Measurements from ENCODE around the gene EPN2. TPM values are rescaled to one million over a fixed set of nuclear protein-coding genes. Genes with fewer than 3 reads are reported as not detected.

EPN2 gene
- total RNA-seq, 1 experiment from 2014 or later, result 57.8 TPM

DNA sequence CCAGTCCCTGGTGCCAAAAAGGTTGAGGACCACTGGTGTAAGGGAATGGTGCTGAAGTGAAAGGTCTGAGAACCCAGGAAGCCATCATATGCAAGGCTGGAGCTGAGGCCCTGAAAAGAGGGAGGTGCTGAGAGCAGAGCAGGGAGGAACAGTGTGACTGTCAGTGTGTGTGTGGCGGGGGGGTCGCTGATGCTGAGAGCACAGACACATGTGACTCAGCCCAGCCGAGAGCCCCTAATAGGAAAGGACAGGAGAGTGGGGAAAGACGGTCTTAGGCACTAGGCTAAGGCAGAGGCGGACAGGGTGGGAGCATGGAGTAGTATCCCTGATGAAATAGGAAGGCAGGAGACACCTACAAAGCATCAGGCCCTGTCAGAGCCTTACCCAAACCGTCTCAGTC lies 124.2 kb downstream of the EPN2 start:
- H3K4me3 Mint-ChIP-seq, result peak overlapping the region; percentile 50 to 73
- WGBS (ENCODE audit: extremely low coverage, insufficient read length, low lambda C conversion rate), result no CpG with 5 or more reads among the region's 6 CpGs
- H3K27me3 Mint-ChIP-seq (ENCODE audit: low read depth), result peaks cover 5% of the 10 kb centered on the region; the same call in 1 of the 2 replicates
- Histone ChIP-seq H2BK20ac (ENCODE audit: low read depth, low read length, poor library complexity, severe bottlenecking) (no peak overlapping the region), H3K4me2 (ENCODE audit: insufficient read depth, insufficient read length, low read length) (peak overlapping the region; percentile 58), H4K91ac (ENCODE audit: insufficient read length, low read depth, low read length) (no peak overlapping the region), H4K5ac (ENCODE audit: insufficient read length, low read depth, low read length) (no peak overlapping the region), H3K9me3 (ENCODE audit: control insufficient read depth, low read depth, low read length) (no peaks in the 10 kb centered on the region), H2BK15ac (ENCODE audit: low read depth, low read length) (no peak overlapping the region), H2BK120ac (ENCODE audit: low read depth, low read length, poor library complexity, severe bottlenecking) (no peak overlapping the region), H3K14ac (ENCODE audit: insufficient read depth, low read length) (no peak overlapping the region), H4K8ac (replicated peaks; ENCODE audit: insufficient read length, low read depth, low read length) (no peak overlapping the region), H4K20me1 (ENCODE audit: control insufficient read depth, insufficient read depth, insufficient read length) (no peaks in the 10 kb centered on the region), H3K18ac (ENCODE audit: insufficient read length, low read depth, low read length) (no peak overlapping the region), H3K27ac (ENCODE audit: insufficient read length, low read depth, low read length) (no peak overlapping the region), H2BK12ac (ENCODE audit: insufficient read length, low read depth, low read length) (no peak overlapping the region), H2AFZ (ENCODE audit: low read length) (no peak overlapping the region), H3K9ac (ENCODE audit: extremely low read depth, insufficient read length, low read length) (no peak overlapping the region), H3K4ac (ENCODE audit: low read depth, low read length) (no peak overlapping the region), H3K23me2 (ENCODE audit: insufficient read length, low read depth, low read length, poor library complexity, severe bottlenecking) (no peaks in the 10 kb centered on the region), H3T11ph (ENCODE audit: low read length) (no peak overlapping the region), H2BK5ac (ENCODE audit: insufficient read length, low read length) (no peak overlapping the region), H3K79me1 (ENCODE audit: insufficient read depth, low read depth, low read length, poor library complexity, severe bottlenecking) (no peaks in the 10 kb centered on the region), H3K27me3 (ENCODE audit: insufficient read depth, low read length) (no peaks in the 10 kb centered on the region), H3K23ac (ENCODE audit: insufficient read length, low read depth, low read length) (no peak overlapping the region), H2AK5ac (ENCODE audit: insufficient read length, low read length) (no peak overlapping the region), H3K4me1 (ENCODE audit: insufficient read depth, low read length) (no peaks in the 10 kb centered on the region), H3K56ac (ENCODE audit: insufficient read length, low read depth, low read length) (no peak overlapping the region), H3K79me2 (ENCODE audit: insufficient read depth, low read length) (0 out of 2 replicates have a peak, but pooled peaks cover 2% of the 10 kb centered on the region)
- peaks cover 22 to 30% of the 10 kb centered on the region in 2 experiments for H3K4me1 Mint-ChIP-seq
- peaks cover 9 to 33% (median 29%) of the 10 kb centered on the region in 3 experiments for H3K36me3 Mint-ChIP-seq (ENCODE audit: insufficient read depth in 1 of 3, low read depth in 3 of 3)
- H3K27ac Mint-ChIP-seq, result no peak overlapping the region; a peak in 1 of 7 replicates
- no peaks in the 10 kb centered on the region for H3K9me3 Mint-ChIP-seq
- TF ChIP-seq, protein P1, sequence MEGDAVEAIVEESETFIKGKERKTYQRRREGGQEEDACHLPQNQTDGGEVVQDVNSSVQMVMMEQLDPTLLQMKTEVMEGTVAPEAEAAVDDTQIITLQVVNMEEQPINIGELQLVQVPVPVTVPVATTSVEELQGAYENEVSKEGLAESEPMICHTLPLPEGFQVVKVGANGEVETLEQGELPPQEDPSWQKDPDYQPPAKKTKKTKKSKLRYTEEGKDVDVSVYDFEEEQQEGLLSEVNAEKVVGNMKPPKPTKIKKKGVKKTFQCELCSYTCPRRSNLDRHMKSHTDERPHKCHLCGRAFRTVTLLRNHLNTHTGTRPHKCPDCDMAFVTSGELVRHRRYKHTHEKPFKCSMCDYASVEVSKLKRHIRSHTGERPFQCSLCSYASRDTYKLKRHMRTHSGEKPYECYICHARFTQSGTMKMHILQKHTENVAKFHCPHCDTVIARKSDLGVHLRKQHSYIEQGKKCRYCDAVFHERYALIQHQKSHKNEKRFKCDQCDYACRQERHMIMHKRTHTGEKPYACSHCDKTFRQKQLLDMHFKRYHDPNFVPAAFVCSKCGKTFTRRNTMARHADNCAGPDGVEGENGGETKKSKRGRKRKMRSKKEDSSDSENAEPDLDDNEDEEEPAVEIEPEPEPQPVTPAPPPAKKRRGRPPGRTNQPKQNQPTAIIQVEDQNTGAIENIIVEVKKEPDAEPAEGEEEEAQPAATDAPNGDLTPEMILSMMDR (conservative IDR thresholded peaks at IDR 0.05), result no peak
- no peak for DNase-seq

All from H9 (cell line).